GM12878 (cell line): ENCODE data around the gene DOK1. TPM values are rescaled to one million over a fixed set of nuclear protein-coding genes. Genes with fewer than 3 reads are reported as not detected.

Source experiments
- ATAC-seq: fragments of 200-7000 bp; cut with Tn5 transposase; 3 replicates; pipeline ENCODE4 v1.9.1; 2020; ENCODE audit warnings: mild to moderate bottlenecking, moderate library complexity
- Bru-seq: library from RNA; stranded (reverse); fragments of 400-500 nt; gene quantifications from one replicate; lab custom pipeline; 2021; lab: Mats Ljungman, UMichigan
- BruChase-seq, 2 experiments: library from RNA; stranded (reverse); fragments of 400-500 nt; gene quantifications; one replicate each; lab custom pipeline; 2021; lab: Mats Ljungman, UMichigan
- BruUV-seq: library from RNA; stranded (reverse); fragments of 400-500 nt; replicated peaks from 2 replicates; lab custom pipeline; 2021; lab: Mats Ljungman, UMichigan
- CTCF ChIA-PET: fragments of 300-600 bp; sonication (Branson Sonifier 250); formaldehyde crosslinking; extraction: SDS; loops from one replicate; lab custom pipeline; 2021; ENCODE audit warnings: inconsistent platforms; lab: Yijun Ruan, JAX
- POLR2A ChIA-PET: fragments of 350-600 bp; formaldehyde crosslinking; extraction: SDS; loops from one replicate; lab custom pipeline; 2021; ENCODE audit warnings: inconsistent platforms; lab: Charles Lee
- RAD21 ChIA-PET: fragments of 300-600 bp; sonication (Branson Sonifier 250); formaldehyde crosslinking; loops from one replicate; lab custom pipeline; 2023; ENCODE audit warnings: antibody characterized with exemption; ENCODE audit not compliant: unreplicated experiment; lab: Charles Lee
- SMC1A ChIA-PET: fragments of 300-600 bp; sonication (Branson Sonifier 250); formaldehyde crosslinking; loops from one replicate; lab custom pipeline; 2023; ENCODE audit not compliant: unreplicated experiment, uncharacterized antibody; lab: Charles Lee
- DNase-seq: peaks from one replicate; pipeline ENCODE4 v3.0.0-alpha.2; 2011; ENCODE audit warnings: low read depth, low spot score
- FAIRE-seq: peaks from 3 replicates; lab custom pipeline; 2011; peaks lifted over from hg19 to GRCh38; lab: Jason Lieb, UNC
- H2AFZ ChIP-seq: 2 replicates; pipeline ENCODE4 v1.6.0; 2011; ENCODE audit warnings: low read depth, low read length, control low read depth; ENCODE audit not compliant: control insufficient read depth
- H3K27ac ChIP-seq: 2 replicates; pipeline ENCODE4 v1.5.1; 2011; ENCODE audit warnings: control low read depth; ENCODE audit not compliant: control insufficient read depth, insufficient read depth
- H3K27me3 ChIP-seq, 2 experiments: replicated peaks in 1 of 2; 2 replicates each; pipeline versions ENCODE4 v1.6.0 to v1.6.1; 2011; ENCODE audit warnings: low read length in 1 of 2; ENCODE audit not compliant: control insufficient read depth in 2 of 2, insufficient read depth in 2 of 2
- H3K36me3 ChIP-seq, 2 experiments: 2 replicates each; pipeline ENCODE4 v1.5.1; 2011; ENCODE audit warnings: low read length in 1 of 2; ENCODE audit not compliant: control insufficient read depth in 2 of 2, insufficient read depth in 2 of 2
- H3K4me1 ChIP-seq: 2 replicates; pipeline ENCODE4 v1.6.1; 2011; ENCODE audit warnings: mild to moderate bottlenecking, low read length, moderate library complexity, mixed read lengths; ENCODE audit not compliant: control insufficient read depth, insufficient read depth
- H3K4me2 ChIP-seq: 2 replicates; pipeline ENCODE4 v1.6.0; 2011; ENCODE audit warnings: control low read depth; ENCODE audit not compliant: control insufficient read depth, insufficient read depth
- H3K4me3 ChIP-seq: fragments of 200-600 bp; sonication (generic); 2 replicates; pipeline ENCODE4 v1.5.1; 2016
- H3K79me2 ChIP-seq: 2 replicates; pipeline ENCODE4 v1.6.0; 2011; ENCODE audit warnings: low read length; ENCODE audit not compliant: control insufficient read depth, insufficient read depth
- H3K9ac ChIP-seq: 2 replicates; pipeline ENCODE4 v1.8.0; 2011; ENCODE audit warnings: low read length, control low read depth, mixed read lengths; ENCODE audit not compliant: control insufficient read depth, insufficient read depth
- H3K9me3 ChIP-seq: replicated peaks from 3 replicates; pipeline ENCODE4 v1.5.1; 2011; ENCODE audit warnings: mild to moderate bottlenecking, low read length; ENCODE audit not compliant: control insufficient read depth, insufficient read depth
- H4K20me1 ChIP-seq: 2 replicates; pipeline ENCODE4 v1.6.0; 2011; ENCODE audit not compliant: control insufficient read depth, insufficient read depth
- ATF2 ChIP-seq: IDR thresholded peaks from 2 replicates; pipeline ENCODE4 v1.6.1; 2012; ENCODE audit warnings: low read length, inconsistent platforms
- KLF5 ChIP-seq: fragments of 450-650 bp; IDR thresholded peaks from 2 replicates; pipeline ENCODE4 v1.6.1; 2014; ENCODE audit warnings: mild to moderate bottlenecking; ENCODE audit not compliant: partially characterized antibody
- LARP7 ChIP-seq: fragments of 450-650 bp; IDR thresholded peaks from 2 replicates; pipeline ENCODE4 v1.6.1; 2017; ENCODE audit warnings: mild to moderate bottlenecking
- NFYB ChIP-seq: IDR thresholded peaks from 2 replicates; pipeline ENCODE4 v1.6.1; 2011; ENCODE audit warnings: low read depth, mild to moderate bottlenecking, low read length, improper control_type of control experiment, moderate library complexity; ENCODE audit not compliant: insufficient read depth
- NR2C2 ChIP-seq: IDR thresholded peaks from 2 replicates; pipeline ENCODE4 v1.6.1; 2011; ENCODE audit warnings: borderline replicate concordance, low read depth; ENCODE audit not compliant: control insufficient read depth, insufficient read length
- POLR2AphosphoS2 ChIP-seq: IDR thresholded peaks from 2 replicates; pipeline ENCODE4 v1.6.1; 2011; ENCODE audit warnings: low read depth, mild to moderate bottlenecking, low read length, improper control_type of control experiment, moderate library complexity
- SP1 ChIP-seq: IDR thresholded peaks from one replicate; pipeline ENCODE4 v1.6.1; 2011; ENCODE audit warnings: low read depth, low read length
- SRF ChIP-seq, 2 experiments: IDR thresholded peaks; 2 replicates each; pipeline ENCODE4 v1.6.1; 2011; ENCODE audit warnings: low read depth in 2 of 2, low read length in 2 of 2, mild to moderate bottlenecking in 1 of 2, moderate library complexity in 1 of 2
- STAT3 ChIP-seq: IDR thresholded peaks from 2 replicates; pipeline ENCODE4 v1.6.1; 2011; ENCODE audit warnings: low read depth, low read length, improper control_type of control experiment
- TARDBP ChIP-seq: IDR thresholded peaks from 2 replicates; pipeline ENCODE4 v1.6.1; 2016; ENCODE audit warnings: borderline replicate concordance
- WGBS: methylation state at CpG from one replicate; pipeline ENCODE4 v1.1.6; 2016; ENCODE audit warnings: low lambda C conversion rate; ENCODE audit not compliant: insufficient replicate concordance, insufficient coverage; ENCODE audit errors: missing lambda C conversion rate; 5-methylcytosine and 5-hydroxymethylcytosine counted together
- in situ Hi-C: fragments of 300-500 bp; cut with MboI; formaldehyde crosslinking; loops from 9 replicates; pipeline ENCODE4 v1.14.3; 2018; ENCODE audit warnings: mixed read lengths
- intact Hi-C: fragments of 100-400 bp; cut with micrococcal nuclease; formaldehyde crosslinking; loops from one replicate; pipeline ENCODE4 v1.14.2; 2022; ENCODE audit not compliant: unreplicated experiment
- long read RNA-seq, 2 experiments: library from polyadenylated mRNA; unstranded; transcript quantifications; one replicate each; pipeline ENCODE4 v2.0.0, GENCODE V29; 2019 to 2020
- polyA minus RNA-seq, 3 experiments: library from RNA; depleted of rRNA, polyadenylated mRNA; stranded (reverse); fragments of >200 nt; gene quantifications; 2 replicates each; pipeline ENCODE4 v1.2.3, GENCODE V29; 2011
- polyA plus RNA-seq, 11 experiments: library from polyadenylated mRNA; depleted of rRNA in 4 of 11; unstranded in 6 of 11; stranded (reverse) in 5 of 11; fragments of >200 nt; fragmentation: Nextera tagmentation in 4 of 11; fragmentation: Illumina TruSeq in 1 of 11; extraction: Ambion mirVana in 4 of 11; extraction: Trizol in 1 of 11; gene quantifications; 1 replicate in 1 of 11; 2 replicates in 10 of 11; pipeline versions ENCODE4 v1.2.1 to v1.2.3, GENCODE V29; 2011 to 2016; ENCODE audit warnings: inconsistent platforms in 2 of 11, missing spikeins in 2 of 11, low read depth in 1 of 11
- total RNA-seq, 4 experiments: library from RNA; depleted of rRNA in 3 of 4; stranded (reverse); fragments of >200 nt in 3 of 4; fragmentation: Illumina TruSeq in 1 of 4; extraction: Trizol in 1 of 4; gene quantifications; 2 replicates each; pipeline versions ENCODE4 v1.2.1 to v1.2.3, GENCODE V29; 2013 to 2021
- TF ChIP-seq, protein P1 (sequence below): IDR thresholded peaks from 2 replicates; pipeline ENCODE4 v1.6.1; 2012; ENCODE audit warnings: low read depth, low read length, improper control_type of control experiment

Gene DOK1
- total RNA-seq (2013; cell fraction: nucleolus; rRNA removed) = 32.8 and 37.1 TPM in 2 replicates
- total RNA-seq (2014; rRNA removed) (90.7 and 104 TPM in 2 replicates), total RNA-seq (2014; rRNA removed; fragmentation: Illumina TruSeq; extraction: Trizol) (28.3 and 31.0 TPM in 2 replicates), total RNA-seq (2021) (82.2 and 91.5 TPM in 2 replicates), polyA plus RNA-seq (2011; rRNA removed) (17.6 and 30.8 TPM in 2 replicates), polyA plus RNA-seq (2014; fragmentation: Illumina TruSeq; extraction: Trizol) (13.3 and 40.3 TPM in 2 replicates), polyA plus RNA-seq (2014; fragmentation: Nextera tagmentation; extraction: Ambion mirVana) (1 to 10 TPM; 1.4 to 6.3 TPM), polyA plus RNA-seq (2014; rRNA removed) (79.1 and 99.6 TPM in 2 replicates), polyA plus RNA-seq (2016; fragmentation: Nextera tagmentation; extraction: Ambion mirVana) (10 to 100 TPM; 81.6 to 89.4 TPM), polyA minus RNA-seq (2011; rRNA and poly(A)+ RNA removed) (19.7 and 49.8 TPM in 2 replicates), Bru-seq, nascent RNA (percentile 74 among the genes with signal in this experiment), BruChase-seq, experiment 1, labeled RNA remaining after a 6-hour chase (percentile 61 among the genes with signal in this experiment), BruChase-seq, experiment 2, labeled RNA remaining after a 2-hour chase (percentile 66 among the genes with signal in this experiment)
- 17.7 TPM for polyA plus RNA-seq (2011; ENCODE audit: low read depth)
- polyA plus RNA-seq (2011; cell fraction: cytosol; rRNA removed) = 38.2 and 54.7 TPM in 2 replicates
- 79.5 and 102 TPM in 2 replicates for polyA plus RNA-seq (2011; cell fraction: nucleus; rRNA removed)
- polyA plus RNA-seq (2012) = 45.5 and 50.5 TPM in 2 replicates
- 18.7 and 22.8 TPM in 2 replicates for polyA minus RNA-seq (2011; cell fraction: cytosol; rRNA and poly(A)+ RNA removed)
- 38.7 and 57.0 TPM in 2 replicates for polyA minus RNA-seq (2011; cell fraction: nucleus; rRNA and poly(A)+ RNA removed)
- long read RNA-seq, experiment 1, transcript DOK1-202 (4 exons, 1,722 nt) = minor isoform, 5 of 59 reads
- long read RNA-seq, experiment 1, transcript DOK1-208 (5 exons, 1,461 nt) = minor isoform, 5 of 59 reads
- long read RNA-seq, experiment 1, transcript DOK1-201 (5 exons, 2,555 nt) = major isoform, 40 of 59 reads
- long read RNA-seq, experiment 1, partial matches to known transcripts = 2 of 59 reads
- long read RNA-seq, experiment 1, other reads (novel, unspliced or antisense) = 5 of 59 reads
- long read RNA-seq, experiment 2, partial matches to known transcripts = 0 of 5 reads
- long read RNA-seq, experiment 2, other reads (novel, unspliced or antisense) = 4 of 5 reads

GRCh38 chr2:74553892-74554819 lies at the start of gene DOK1, which contains the start of gene LOXL3:
Gene DOK1, plus strand, starts transcription at chr2:74554720. Its CDS starts 35 bp downstream, at chr2:74554755.
Gene LOXL3, minus strand, starts transcription at chr2:74553942. Its CDS starts 1,308 bp downstream, at chr2:74552634.
- H3K4me2 ChIP-seq = peak within 1 kb of the TSS; percentile 95
- ChIA-PET SMC1A (interaction anchor here (1.1 to 6.8 kb wide), 8 partner anchors 12 to 32 kb away, joined by 3 to 106 read pairs (median 6); partner anchors contain the start of genes AUP1 and HTRA2), RAD21 (interaction anchor here (0.7 to 8.6 kb wide), 6 partner anchors 15 to 112 kb away, joined by 3 to 96 read pairs (median 15); partner anchors contain the start of genes AUP1 and HTRA2), POLR2A (interaction anchor here (0.6 to 17.8 kb wide), 5 partner anchors 22 to 558 kb away, joined by 3 to 441 read pairs (median 5); no protein-coding TSS in a partner anchor), CTCF (interaction anchor here (1.1 to 8.5 kb wide), 6 partner anchors 10 to 32 kb away, joined by 3 to 115 read pairs (median 5); no protein-coding TSS in a partner anchor)
- peaks cover 1 to 11% of the 10 kb centered on the region in 2 experiments; a peak in 2 of 4 replicates for H3K36me3 ChIP-seq
- BruUV-seq = no TSS peak
- peak within 1 kb of the TSS; percentile 95 for H3K4me3 ChIP-seq
- DNase-seq (no peak), ATAC-seq (peak; percentile 69), FAIRE-seq (no peak)
- peaks cover 75% of the 10 kb centered on the region for H3K79me2 ChIP-seq
- H3K27ac ChIP-seq = peak within 1 kb of the TSS; percentile 93
- no peaks in the 10 kb centered on the region; the same call in 2 of the 3 replicates for H3K9me3 ChIP-seq
- H2AFZ ChIP-seq = peak within 1 kb of the TSS; percentile 87
- intact Hi-C loops = loop anchor here (1.0 to 2.0 kb wide), 3 partner anchors 17 to 31 kb away; no protein-coding TSS in a partner anchor
- H3K4me1 ChIP-seq = peaks cover 29% of the 10 kb centered on the region
- H4K20me1 ChIP-seq = no peaks in the 10 kb centered on the region
- H3K27me3 ChIP-seq = no peaks in the 10 kb centered on the region
- H3K9ac ChIP-seq = peak within 1 kb of the TSS; percentile 96
- WGBS = under 1% methylated on average over 36 of the region's 73 CpGs
- in situ Hi-C loops = no loop called here
- TF ChIP-seq, protein P1, sequence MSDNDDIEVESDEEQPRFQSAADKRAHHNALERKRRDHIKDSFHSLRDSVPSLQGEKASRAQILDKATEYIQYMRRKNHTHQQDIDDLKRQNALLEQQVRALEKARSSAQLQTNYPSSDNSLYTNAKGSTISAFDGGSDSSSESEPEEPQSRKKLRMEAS = no peak
- TF ChIP-seq TARDBP = no peak
- no peak for TF ChIP-seq SP1
- TF ChIP-seq STAT3 = no peak
- TF ChIP-seq POLR2AphosphoS2 = 0 out of 2 replicates have a peak, but pooled peaks have one; percentile 45
- no peak for TF ChIP-seq SRF (IDR thresholded peaks at IDR 0.05; ENCODE audit: low read depth in 2 of 2, low read length in 2 of 2)
- no peak for TF ChIP-seq NR2C2
- no peak for TF ChIP-seq NFYB
- TF ChIP-seq LARP7 = peak; percentile 90
- TF ChIP-seq KLF5 = peak; percentile 44
- TF ChIP-seq ATF2 = no peak
